Thoracic aorta endothelial cell (primary cell): Measurements from ENCODE around the gene LRRC42. TPM values are rescaled to one million over a fixed set of nuclear protein-coding genes. Genes with fewer than 3 reads are reported as not detected.

Experiments
- total RNA-seq: library from RNA; depleted of rRNA; stranded (reverse); fragments of >200 nt; gene quantifications from 2 replicates; pipeline ENCODE4 v1.2.3, GENCODE V29; 2012

The LRRC42 gene, protein sequence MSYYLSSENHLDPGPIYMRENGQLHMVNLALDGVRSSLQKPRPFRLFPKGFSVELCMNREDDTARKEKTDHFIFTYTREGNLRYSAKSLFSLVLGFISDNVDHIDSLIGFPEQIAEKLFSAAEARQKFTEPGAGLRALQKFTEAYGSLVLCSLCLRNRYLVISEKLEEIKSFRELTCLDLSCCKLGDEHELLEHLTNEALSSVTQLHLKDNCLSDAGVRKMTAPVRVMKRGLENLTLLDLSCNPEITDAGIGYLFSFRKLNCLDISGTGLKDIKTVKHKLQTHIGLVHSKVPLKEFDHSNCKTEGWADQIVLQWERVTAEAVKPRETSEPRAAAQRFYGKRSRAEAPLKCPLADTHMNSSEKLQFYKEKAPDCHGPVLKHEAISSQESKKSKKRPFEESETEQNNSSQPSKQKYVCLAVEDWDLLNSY
- total RNA-seq, result 26.7 and 29.2 TPM in 2 replicates

DNA sequence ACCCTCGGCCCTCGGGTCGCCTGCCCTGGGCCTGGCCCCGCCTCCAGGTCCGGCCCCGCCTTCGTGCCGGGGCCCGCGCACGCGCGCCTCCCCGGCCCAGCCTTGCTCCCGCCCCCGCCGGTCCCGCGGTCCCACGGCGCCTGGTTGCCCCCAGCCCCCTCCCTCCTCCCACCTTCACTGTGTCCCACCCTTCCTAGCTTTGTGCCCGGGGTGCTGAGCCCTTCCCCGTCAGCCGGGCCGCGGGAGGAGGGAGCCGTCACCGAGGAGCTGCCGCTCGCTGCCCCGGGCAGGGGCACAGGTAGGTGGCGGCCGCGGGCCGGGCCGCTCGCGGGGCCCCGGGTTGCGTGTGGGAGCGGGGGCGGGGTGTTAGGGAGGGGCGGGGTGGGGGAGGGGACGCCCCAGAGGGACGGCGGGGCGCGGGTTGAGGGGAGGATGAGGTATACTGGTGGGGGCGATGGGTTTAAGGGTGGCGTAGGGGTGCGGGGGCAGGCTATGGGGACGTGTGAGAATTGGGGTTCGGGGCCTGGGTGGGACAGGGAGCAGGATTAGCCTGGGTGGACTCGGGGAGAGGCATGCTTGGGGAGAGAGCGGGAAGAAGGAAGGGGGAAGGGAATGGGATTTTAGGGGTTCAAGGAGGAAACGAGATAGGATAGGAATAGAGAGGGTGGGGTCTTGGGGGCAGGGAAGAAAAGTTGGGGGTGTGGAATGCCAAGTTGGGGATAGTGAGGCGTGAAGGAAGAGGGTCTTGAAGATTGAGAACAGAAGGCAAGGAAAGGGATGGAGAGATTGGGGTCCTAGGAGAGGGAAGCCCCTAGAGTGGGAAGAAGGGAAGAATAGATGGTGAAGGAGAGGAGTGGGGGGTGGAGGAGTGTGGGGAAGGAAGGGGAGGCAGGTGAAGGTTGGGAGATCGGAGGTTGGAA, at the start of gene LRRC42:
Gene LRRC42 (plus strand): TSS at position 99 of the 920 bp plus-strand sequence. CDS start 5,650 bp downstream, outside the sequence.

DNA sequence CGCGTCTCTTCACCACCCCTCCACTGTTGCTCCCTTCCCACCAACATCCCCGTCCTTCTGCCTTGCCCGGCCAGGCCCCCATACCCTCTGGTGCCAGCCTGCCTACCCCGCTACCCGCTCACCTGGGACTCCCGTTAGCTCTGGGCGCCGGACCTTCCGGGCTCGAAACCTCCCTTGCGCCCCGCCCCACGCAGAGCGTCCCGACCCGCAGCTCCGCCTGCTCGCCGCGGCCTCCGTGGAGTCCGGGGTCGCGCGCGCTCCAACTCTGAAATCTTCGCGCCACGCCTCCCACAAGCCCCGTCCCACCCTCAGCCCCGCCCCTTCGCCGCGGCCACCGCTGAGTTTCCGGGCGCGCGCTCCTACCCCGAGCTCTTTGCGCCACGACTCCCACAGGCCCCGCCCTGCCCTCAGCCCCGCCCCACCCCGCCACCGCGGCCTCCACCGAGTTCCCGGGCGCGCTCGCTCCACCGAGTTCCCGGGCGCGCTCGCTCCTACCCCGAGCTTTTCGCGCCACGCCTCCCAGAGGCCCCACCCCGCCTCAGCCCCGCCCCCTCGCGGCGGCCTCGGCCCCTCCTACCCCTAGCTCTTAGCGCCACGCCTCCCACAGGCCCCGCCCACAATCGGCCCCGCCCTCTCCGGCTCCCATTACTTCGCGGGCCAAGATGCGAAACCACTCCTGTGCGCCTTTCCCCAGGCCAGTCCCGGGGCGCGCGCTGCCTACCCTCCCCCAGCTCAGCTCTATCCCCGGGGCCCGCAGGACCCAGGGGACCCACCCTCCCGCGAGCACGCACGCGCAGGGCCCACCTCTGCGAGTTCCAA, 508 bp upstream of the LRRC42 start, which contains the start of gene IFT25:
Gene IFT25 (minus strand): TSS at position 267 of the 819 bp plus-strand sequence. CDS start 5,617 bp downstream, outside the sequence.

Other genes starting within 250 kb of the LRRC42 start
- gene GLIS1, start 207.2 kb upstream of the LRRC42 start, total RNA-seq, result not detected in 2 replicates
- gene NDC1, start 108.1 kb upstream of the LRRC42 start, total RNA-seq, result 53.6 and 75.5 TPM in 2 replicates
- 17.1 and 23.8 TPM in 2 replicates for gene YIPF1, start 56.6 kb upstream of the LRRC42 start, total RNA-seq
- gene DIO1, start 52.2 kb upstream of the LRRC42 start, total RNA-seq, result not detected in 2 replicates
- 33.0 and 35.2 TPM in 2 replicates for gene IFT25, start 651 bp upstream of the LRRC42 start, total RNA-seq
- gene LDLRAD1, start 71.8 kb downstream of the LRRC42 start, total RNA-seq, result not detected in 2 replicates
- 149 and 191 TPM in 2 replicates for gene TMEM59, start 106.9 kb downstream of the LRRC42 start, total RNA-seq
- gene TCEANC2, start 107.3 kb downstream of the LRRC42 start, total RNA-seq, result 3.2 and 4.0 TPM in 2 replicates
- not detected in 2 replicates for gene CDCP2, start 206.7 kb downstream of the LRRC42 start, total RNA-seq